Prostate gland (tissue), 2 donors: ENCODE results near the gene DDX47.

Source experiments
- CTCF ChIP-seq, 4 experiments: fragments of 200-600 bp in 2 of 4; fragments of 450-650 bp in 2 of 4; sonication (generic) in 2 of 4; IDR thresholded peaks; 1 replicate in 3 of 4; 2 replicates in 1 of 4; pipeline ENCODE4 v1.5.1; 2016 to 2019; ENCODE audit warnings: antibody characterized with exemption in 4 of 4, mild to moderate bottlenecking in 2 of 4, moderate library complexity in 2 of 4
- POLR2A ChIP-seq: fragments of 450-650 bp; IDR thresholded peaks from one replicate; pipeline ENCODE4 v1.6.1; 2016; ENCODE audit warnings: antibody characterized with exemption, mild to moderate bottlenecking

DNA sequence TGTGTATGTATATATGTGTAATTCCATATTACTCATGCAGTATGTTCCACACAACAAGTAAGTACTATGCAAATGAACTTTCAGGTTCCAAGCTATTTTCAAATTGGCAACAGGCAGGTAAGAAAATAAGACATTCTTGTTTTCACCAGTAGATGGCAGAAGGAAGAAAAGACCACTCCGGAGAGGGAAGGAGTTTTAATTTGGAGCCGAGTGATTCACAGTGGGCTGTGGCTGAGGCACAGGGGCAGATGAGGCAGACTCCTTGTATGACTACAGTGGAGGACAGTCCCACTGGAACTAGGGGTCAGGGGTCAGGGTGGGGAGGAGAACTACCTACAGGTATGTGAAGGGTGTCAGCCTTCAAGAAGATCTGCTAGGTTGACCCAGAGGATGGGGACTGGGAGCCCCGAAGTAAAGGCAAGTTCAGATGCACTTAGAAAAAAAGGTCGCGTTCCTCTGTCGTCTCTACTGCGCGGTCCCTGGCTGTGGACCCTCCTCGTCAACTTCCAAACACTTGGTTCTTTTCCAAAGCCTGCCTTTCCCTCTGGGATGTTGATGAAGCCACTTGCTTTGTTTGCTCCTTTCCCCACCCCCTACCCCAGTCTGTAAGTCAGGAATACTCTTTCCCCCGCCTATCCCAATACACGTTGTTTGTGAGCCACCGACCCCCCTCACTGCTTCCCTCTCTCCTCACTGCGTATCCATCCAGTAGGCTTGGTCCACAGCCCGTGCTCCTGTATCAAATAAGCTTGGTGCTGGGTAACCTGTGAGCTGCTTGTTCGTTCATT, 24.1 kb downstream of the DDX47 start:
- TF ChIP-seq POLR2A (no peak), CTCF (IDR thresholded peaks at IDR 0.05) (peak in 3 of 4 experiments; percentile 44 to 79 (median 60))
